ENCODE data around the gene PTPA.

- TF ChIP-seq SNAI2 (CRISPR knock-in tag; IDR thresholded peaks at IDR 0.05) (no peak), PATZ1 (CRISPR knock-in tag; IDR thresholded peaks at IDR 0.05; ENCODE audit: borderline replicate concordance) (no peak), CREB5 (CRISPR knock-in tag; IDR thresholded peaks at IDR 0.05; ENCODE audit: low read depth) (no peak), BACH2 (CRISPR knock-in tag; IDR thresholded peaks at IDR 0.05; ENCODE audit: borderline replicate concordance) (no peak), ARNTL (CRISPR knock-in tag; IDR thresholded peaks at IDR 0.05; ENCODE audit: borderline replicate concordance, low read depth) (no peak)
Observed at GRCh38 chr9:129125478-129125877, 14.3 kb downstream of the PTPA start.

Measured in SK-N-SH treated with all-trans-retinoic acid at 6 μM for 48 hours (cell line).